ENCODE results near the gene PIGH. TPM values are rescaled to one million over a fixed set of nuclear protein-coding genes. Genes with fewer than 3 reads are reported as not detected.

Gene PIGH
- total RNA-seq, 2 donors from 2014 or later = 4.5 to 7.5 TPM

- WGBS, 2 experiments (ENCODE audit: insufficient coverage in 1 of 2, insufficient read length in 1 of 2) = 87 to 89% methylated on average over 9 to 14 of the region's 14 CpGs
Measured at GRCh38 chr14:67574156-67574555, 25.9 kb downstream of the PIGH start.

GRCh38 chr14:67573228-67574010 lies 26.6 kb downstream of the PIGH start:
- WGBS, 2 experiments (ENCODE audit: insufficient coverage in 1 of 2, insufficient read length in 1 of 2) = 93 to 95% methylated on average over 5 to 15 of the region's 15 CpGs
- DNase-seq = no peak
- Mint-ChIP-seq H3K4me3 (no peak overlapping the region), H3K27me3 (ENCODE audit: insufficient read depth) (no peaks in the 10 kb centered on the region), H3K4me1 (no peaks in the 10 kb centered on the region), H3K9me3 (no peaks in the 10 kb centered on the region), H3K27ac (no peak overlapping the region), H3K36me3 (ENCODE audit: low read depth) (peaks cover 38% of the 10 kb centered on the region)
- no peaks in the 10 kb centered on the region for H3K4me1 ChIP-seq (ENCODE audit: control insufficient read depth, insufficient read depth, low read length)
- H3K27ac ChIP-seq (ENCODE audit: low read depth, low read length) = no peak overlapping the region
- TF ChIP-seq CTCF (conservative IDR thresholded peaks at IDR 0.05) = no peak
- H3K9ac ChIP-seq (ENCODE audit: extremely low read depth, low read length, poor library complexity, severe bottlenecking) = no peak overlapping the region
- H3K36me3 ChIP-seq (ENCODE audit: control insufficient read depth, insufficient read depth, low read length) = peaks cover 14% of the 10 kb centered on the region
- H3K9me3 ChIP-seq (ENCODE audit: control insufficient read depth, low read length) = no peaks in the 10 kb centered on the region
- H3K27me3 ChIP-seq (ENCODE audit: control insufficient read depth, insufficient read depth, low read length, poor library complexity, severe bottlenecking) = no peaks in the 10 kb centered on the region
- no peak overlapping the region for H3K4me3 ChIP-seq (ENCODE audit: low read length)

More at GRCh38 chr14:67574156-67574555, 25.9 kb downstream of the PIGH start:
- no peak for DNase-seq
- H3K27me3 ChIP-seq (ENCODE audit: control insufficient read depth, insufficient read depth, low read length, poor library complexity, severe bottlenecking) = no peaks in the 10 kb centered on the region
- H3K36me3 ChIP-seq (ENCODE audit: control insufficient read depth, insufficient read depth, low read length) = peaks cover 14% of the 10 kb centered on the region
- no peak overlapping the region for H3K27ac Mint-ChIP-seq
- H3K36me3 Mint-ChIP-seq (ENCODE audit: low read depth) = peaks cover 46% of the 10 kb centered on the region
- H3K27ac ChIP-seq (ENCODE audit: low read depth, low read length) = no peak overlapping the region
- no peaks in the 10 kb centered on the region for H3K27me3 Mint-ChIP-seq (ENCODE audit: insufficient read depth)
- H3K4me1 ChIP-seq (ENCODE audit: control insufficient read depth, insufficient read depth, low read length) = no peaks in the 10 kb centered on the region
- H3K4me1 Mint-ChIP-seq = no peaks in the 10 kb centered on the region
- H3K9ac ChIP-seq (ENCODE audit: extremely low read depth, low read length, poor library complexity, severe bottlenecking) = no peak overlapping the region
- H3K4me3 ChIP-seq (ENCODE audit: low read length) = no peak overlapping the region
- H3K9me3 ChIP-seq (ENCODE audit: control insufficient read depth, low read length) = no peaks in the 10 kb centered on the region
- H3K4me3 Mint-ChIP-seq = no peak overlapping the region
- no peak for TF ChIP-seq CTCF (conservative IDR thresholded peaks at IDR 0.05)
- H3K9me3 Mint-ChIP-seq = no peaks in the 10 kb centered on the region

GRCh38 chr14:67572608-67573007 lies 27.5 kb downstream of the PIGH start:
- H3K4me3 ChIP-seq (ENCODE audit: low read length) = no peak overlapping the region
- peaks cover 14% of the 10 kb centered on the region for H3K36me3 ChIP-seq (ENCODE audit: control insufficient read depth, insufficient read depth, low read length)
- DNase-seq = no peak
- no peak overlapping the region for H3K27ac ChIP-seq (ENCODE audit: low read depth, low read length)
- no peaks in the 10 kb centered on the region for H3K27me3 Mint-ChIP-seq (ENCODE audit: insufficient read depth)
- H3K4me1 Mint-ChIP-seq = peaks cover 7% of the 10 kb centered on the region
- 94 to 100% methylated on average over 5 of the region's 5 CpGs for WGBS, 2 experiments (ENCODE audit: insufficient coverage in 1 of 2, insufficient read length in 1 of 2)
- H3K27me3 ChIP-seq (ENCODE audit: control insufficient read depth, insufficient read depth, low read length, poor library complexity, severe bottlenecking) = no peaks in the 10 kb centered on the region
- no peaks in the 10 kb centered on the region for H3K4me1 ChIP-seq (ENCODE audit: control insufficient read depth, insufficient read depth, low read length)
- H3K9ac ChIP-seq (ENCODE audit: extremely low read depth, low read length, poor library complexity, severe bottlenecking) = no peak overlapping the region
- H3K9me3 Mint-ChIP-seq = no peaks in the 10 kb centered on the region
- no peaks in the 10 kb centered on the region for H3K9me3 ChIP-seq (ENCODE audit: control insufficient read depth, low read length)
- H3K36me3 Mint-ChIP-seq (ENCODE audit: low read depth) = peaks cover 35% of the 10 kb centered on the region
- no peak overlapping the region for H3K27ac Mint-ChIP-seq
- TF ChIP-seq CTCF (conservative IDR thresholded peaks at IDR 0.05) = no peak
- no peak overlapping the region for H3K4me3 Mint-ChIP-seq
